B cell (primary cell): ENCODE data around the gene PSMB2.

ENCODE experiments used
- EZH2 ChIP-seq: IDR thresholded peaks from 2 replicates; pipeline ENCODE4 v1.6.1; 2012; ENCODE audit warnings: borderline replicate concordance, low read depth, mild to moderate bottlenecking, moderate library complexity, low read length; ENCODE audit not compliant: insufficient read depth, poor library complexity, severe bottlenecking
- TF ChIP-seq, protein P1 (sequence below): fragments of 200-600 bp; IDR thresholded peaks from one replicate; pipeline ENCODE4 v1.8.0; 2022; ENCODE audit warnings: antibody characterized with exemption, mild to moderate bottlenecking

DNA sequence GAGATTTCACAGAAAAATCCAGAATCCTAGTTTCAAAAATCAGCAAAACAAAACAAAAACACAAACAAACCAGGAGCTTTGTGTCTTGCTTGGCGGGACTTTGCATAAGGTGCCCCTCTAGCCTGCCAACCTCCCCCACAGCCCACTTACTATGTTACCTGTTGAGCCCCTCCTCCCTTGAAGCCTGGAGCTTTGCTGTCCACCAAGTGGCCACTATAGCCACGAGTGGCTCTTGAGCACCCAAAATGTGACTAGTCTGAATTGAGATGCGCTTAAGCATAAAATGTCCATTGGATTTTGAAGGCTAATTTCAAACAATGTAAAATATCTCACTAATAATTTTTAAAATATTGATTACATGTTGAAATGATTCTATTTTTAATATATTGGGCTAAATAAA, 56.0 kb downstream of the PSMB2 start:
- TF ChIP-seq, protein P1, sequence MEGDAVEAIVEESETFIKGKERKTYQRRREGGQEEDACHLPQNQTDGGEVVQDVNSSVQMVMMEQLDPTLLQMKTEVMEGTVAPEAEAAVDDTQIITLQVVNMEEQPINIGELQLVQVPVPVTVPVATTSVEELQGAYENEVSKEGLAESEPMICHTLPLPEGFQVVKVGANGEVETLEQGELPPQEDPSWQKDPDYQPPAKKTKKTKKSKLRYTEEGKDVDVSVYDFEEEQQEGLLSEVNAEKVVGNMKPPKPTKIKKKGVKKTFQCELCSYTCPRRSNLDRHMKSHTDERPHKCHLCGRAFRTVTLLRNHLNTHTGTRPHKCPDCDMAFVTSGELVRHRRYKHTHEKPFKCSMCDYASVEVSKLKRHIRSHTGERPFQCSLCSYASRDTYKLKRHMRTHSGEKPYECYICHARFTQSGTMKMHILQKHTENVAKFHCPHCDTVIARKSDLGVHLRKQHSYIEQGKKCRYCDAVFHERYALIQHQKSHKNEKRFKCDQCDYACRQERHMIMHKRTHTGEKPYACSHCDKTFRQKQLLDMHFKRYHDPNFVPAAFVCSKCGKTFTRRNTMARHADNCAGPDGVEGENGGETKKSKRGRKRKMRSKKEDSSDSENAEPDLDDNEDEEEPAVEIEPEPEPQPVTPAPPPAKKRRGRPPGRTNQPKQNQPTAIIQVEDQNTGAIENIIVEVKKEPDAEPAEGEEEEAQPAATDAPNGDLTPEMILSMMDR = no peak
- no peak for TF ChIP-seq EZH2
